BLaER1 treated with 17β-estradiol and CSF1 and Interleukin-3, amounts not matched to agents 10 nM and 100 nM (cell line): Measurements from ENCODE around the gene CACNB2.

Experiments
- H3K27ac ChIP-seq, 11 experiments: shearing (Covaris generic); formaldehyde crosslinking; 2 replicates each; pipeline ENCODE4 v1.8.1; 2022
- H3K27me3 ChIP-seq, 11 experiments: shearing (Covaris generic); formaldehyde crosslinking; 2 replicates each; pipeline ENCODE4 v1.8.1; 2022
- H3K36me3 ChIP-seq, 11 experiments: shearing (Covaris generic); formaldehyde crosslinking; 2 replicates each; pipeline ENCODE4 v1.8.1; 2022
- H3K4me1 ChIP-seq, 10 experiments: shearing (Covaris generic); formaldehyde crosslinking; 2 replicates each; pipeline ENCODE4 v1.8.1; 2022
- H3K4me2 ChIP-seq, 11 experiments: shearing (Covaris generic); formaldehyde crosslinking; 2 replicates each; pipeline ENCODE4 v1.8.1; 2022
- H3K4me3 ChIP-seq, 10 experiments: shearing (Covaris generic); formaldehyde crosslinking; 2 replicates each; pipeline ENCODE4 v1.8.1; 2022
- H3K9ac ChIP-seq, 11 experiments: shearing (Covaris generic); formaldehyde crosslinking; 2 replicates each; pipeline ENCODE4 v1.8.1; 2022
- H3K9me3 ChIP-seq, 11 experiments: shearing (Covaris generic); formaldehyde crosslinking; replicated peaks in 1 of 11; 2 replicates each; pipeline ENCODE4 v1.8.1; 2022
- H4K20me1 ChIP-seq, 11 experiments: shearing (Covaris generic); formaldehyde crosslinking; 2 replicates each; pipeline ENCODE4 v1.8.1; 2022
- Cebpa-rat ChIP-seq, 11 experiments: shearing (Covaris generic); IDR thresholded peaks; 2 replicates each; pipeline ENCODE4 v1.8.1; 2022

Gene CACNB2

GRCh38 chr10:18282094-18282493 is 141.9 kb downstream of the CACNB2 start:
- Histone ChIP-seq H3K9me3 (no peaks in the 10 kb centered on the region), H3K36me3 (no peaks in the 10 kb centered on the region), H3K27ac (peak overlapping the region in 2 of 11 experiments; percentile 0 to 32; a peak in 2 of 22 replicates), H3K4me2 (no peak overlapping the region), H3K27me3 (no peaks in the 10 kb centered on the region), H3K9ac (no peak overlapping the region), H3K4me1 (peaks cover 0 to 30% (median 10%) of the 10 kb centered on the region in 10 experiments; a peak in 11 of 20 replicates), H3K4me3 (no peak overlapping the region), H4K20me1 (no peaks in the 10 kb centered on the region)
- no peak for TF ChIP-seq Cebpa-rat (IDR thresholded peaks at IDR 0.05)

GRCh38 chr10:18290651-18291313 is 150.6 kb downstream of the CACNB2 start:
- no peak overlapping the region for H3K4me3 ChIP-seq
- H3K9me3 ChIP-seq = no peaks in the 10 kb centered on the region
- TF ChIP-seq Cebpa-rat (IDR thresholded peaks at IDR 0.05) = no peak
- H3K4me1 ChIP-seq = peaks cover 0 to 13% (median 3%) of the 10 kb centered on the region in 10 experiments; a peak in 6 of 20 replicates
- no peak overlapping the region for H3K9ac ChIP-seq
- no peaks in the 10 kb centered on the region for H4K20me1 ChIP-seq
- no peak overlapping the region for H3K27ac ChIP-seq
- H3K4me2 ChIP-seq = no peak overlapping the region
- H3K27me3 ChIP-seq = no peaks in the 10 kb centered on the region
- H3K36me3 ChIP-seq = no peaks in the 10 kb centered on the region

- no peaks in the 10 kb centered on the region for H3K9me3 ChIP-seq
- no peaks in the 10 kb centered on the region for H3K27me3 ChIP-seq
- no peaks in the 10 kb centered on the region for H4K20me1 ChIP-seq
- H3K4me2 ChIP-seq = peak overlapping the region in 5 of 11 experiments; percentile 22 to 61 (median 50); a peak in 7 of 22 replicates
- no peak overlapping the region for H3K4me3 ChIP-seq
- H3K9ac ChIP-seq = no peak overlapping the region
- no peak for TF ChIP-seq Cebpa-rat (IDR thresholded peaks at IDR 0.05)
- H3K27ac ChIP-seq = peak overlapping the region in 2 of 11 experiments; percentile 12 to 37; a peak in 2 of 22 replicates
- no peaks in the 10 kb centered on the region for H3K36me3 ChIP-seq
- peaks cover 0 to 13% (median 3%) of the 10 kb centered on the region in 10 experiments; a peak in 6 of 20 replicates for H3K4me1 ChIP-seq
These were observed 153.6 kb downstream of the CACNB2 start for GRCh38 chr10:18293536-18294510.

- TF ChIP-seq Cebpa-rat (IDR thresholded peaks at IDR 0.05) = no peak
- H3K9me3 ChIP-seq = no peaks in the 10 kb centered on the region
- no peaks in the 10 kb centered on the region for H4K20me1 ChIP-seq
- no peaks in the 10 kb centered on the region for H3K36me3 ChIP-seq
- H3K27ac ChIP-seq = no peak overlapping the region
- no peak overlapping the region for H3K9ac ChIP-seq
- H3K4me3 ChIP-seq = no peak overlapping the region
- no peak overlapping the region for H3K4me2 ChIP-seq
- H3K4me1 ChIP-seq = peaks cover 0 to 13% (median 3%) of the 10 kb centered on the region in 10 experiments; a peak in 6 of 20 replicates
- H3K27me3 ChIP-seq = no peaks in the 10 kb centered on the region
These were observed 154.4 kb downstream of the CACNB2 start for GRCh38 chr10:18294633-18295032.

- Histone ChIP-seq H3K4me2 (no peak overlapping the region), H3K9ac (no peak overlapping the region), H3K9me3 (no peaks in the 10 kb centered on the region), H3K27me3 (no peaks in the 10 kb centered on the region), H3K27ac (no peak overlapping the region), H3K36me3 (no peaks in the 10 kb centered on the region), H3K4me1 (peaks cover 0 to 13% (median 3%) of the 10 kb centered on the region in 10 experiments; a peak in 6 of 20 replicates), H3K4me3 (no peak overlapping the region), H4K20me1 (no peaks in the 10 kb centered on the region)
- no peak for TF ChIP-seq Cebpa-rat (IDR thresholded peaks at IDR 0.05)
These were observed 157.4 kb downstream of the CACNB2 start for GRCh38 chr10:18297659-18298058.

GRCh38 chr10:18298256-18298655 is 158.0 kb downstream of the CACNB2 start:
- no peak for TF ChIP-seq Cebpa-rat (IDR thresholded peaks at IDR 0.05)
- no peaks in the 10 kb centered on the region for H3K36me3 ChIP-seq

GRCh38 chr10:18303851-18304801 is 163.9 kb downstream of the CACNB2 start:
- H3K4me2 ChIP-seq = peak overlapping the region in 5 of 11 experiments; percentile 22 to 61 (median 44); a peak in 6 of 22 replicates
- H3K4me1 ChIP-seq = peaks cover 0 to 35% (median 6%) of the 10 kb centered on the region in 10 experiments; a peak in 9 of 20 replicates
- H3K9me3 ChIP-seq = no peaks in the 10 kb centered on the region
- no peaks in the 10 kb centered on the region for H3K27me3 ChIP-seq
- TF ChIP-seq Cebpa-rat (IDR thresholded peaks at IDR 0.05) = no peak
- H4K20me1 ChIP-seq = no peaks in the 10 kb centered on the region
- H3K36me3 ChIP-seq = no peaks in the 10 kb centered on the region
- peak overlapping the region in 3 of 11 experiments; percentile 31 to 57 (median 47); a peak in 6 of 22 replicates for H3K27ac ChIP-seq
- H3K4me3 ChIP-seq = no peak overlapping the region
- H3K9ac ChIP-seq = no peak overlapping the region

More at GRCh38 chr10:18298256-18298655, 158.0 kb downstream of the CACNB2 start:
- H3K27me3 ChIP-seq = no peaks in the 10 kb centered on the region
- H3K4me3 ChIP-seq = no peak overlapping the region
- no peak overlapping the region for H3K27ac ChIP-seq
- no peak overlapping the region for H3K9ac ChIP-seq
- peaks cover 0 to 10% (median 3%) of the 10 kb centered on the region in 10 experiments; a peak in 6 of 20 replicates for H3K4me1 ChIP-seq
- H3K4me2 ChIP-seq = no peak overlapping the region
- H3K9me3 ChIP-seq = no peaks in the 10 kb centered on the region
- H4K20me1 ChIP-seq = no peaks in the 10 kb centered on the region

GRCh38 chr10:18306031-18306430 is 165.8 kb downstream of the CACNB2 start:
- Histone ChIP-seq H3K4me3 (no peak overlapping the region), H3K4me2 (peak overlapping the region in 3 of 11 experiments; percentile 24 to 38 (median 26); a peak in 6 of 22 replicates), H3K27ac (no peak overlapping the region), H4K20me1 (no peaks in the 10 kb centered on the region), H3K4me1 (peaks cover 0 to 35% (median 6%) of the 10 kb centered on the region in 10 experiments; a peak in 9 of 20 replicates), H3K9me3 (no peaks in the 10 kb centered on the region), H3K9ac (no peak overlapping the region), H3K36me3 (no peaks in the 10 kb centered on the region), H3K27me3 (no peaks in the 10 kb centered on the region)
- no peak for TF ChIP-seq Cebpa-rat (IDR thresholded peaks at IDR 0.05)
